Keratinocyte (primary cell): ENCODE measurements around the gene PIWIL1.

ENCODE experiments used
- EZH2 ChIP-seq: IDR thresholded peaks from one replicate; pipeline ENCODE4 v1.6.1; 2012; ENCODE audit warnings: inconsistent platforms, mild to moderate bottlenecking, low read length, moderate library complexity
- TF ChIP-seq, protein P1 (sequence below), 3 experiments: IDR thresholded peaks in 1 of 3; conservative IDR thresholded peaks in 1 of 3; optimal IDR thresholded peaks in 1 of 3; 2 replicates in 2 of 3; 3 replicates in 1 of 3; pipeline versions ENCODE3 to v1.5.1; 2011; ENCODE audit warnings: low read length in 3 of 3, mild to moderate bottlenecking in 3 of 3, moderate library complexity in 2 of 3, control low read depth in 1 of 3, inconsistent platforms in 1 of 3; ENCODE audit not compliant: insufficient read depth in 2 of 3; ENCODE audit errors: extremely low read depth in 1 of 3

- TF ChIP-seq, protein P1, sequence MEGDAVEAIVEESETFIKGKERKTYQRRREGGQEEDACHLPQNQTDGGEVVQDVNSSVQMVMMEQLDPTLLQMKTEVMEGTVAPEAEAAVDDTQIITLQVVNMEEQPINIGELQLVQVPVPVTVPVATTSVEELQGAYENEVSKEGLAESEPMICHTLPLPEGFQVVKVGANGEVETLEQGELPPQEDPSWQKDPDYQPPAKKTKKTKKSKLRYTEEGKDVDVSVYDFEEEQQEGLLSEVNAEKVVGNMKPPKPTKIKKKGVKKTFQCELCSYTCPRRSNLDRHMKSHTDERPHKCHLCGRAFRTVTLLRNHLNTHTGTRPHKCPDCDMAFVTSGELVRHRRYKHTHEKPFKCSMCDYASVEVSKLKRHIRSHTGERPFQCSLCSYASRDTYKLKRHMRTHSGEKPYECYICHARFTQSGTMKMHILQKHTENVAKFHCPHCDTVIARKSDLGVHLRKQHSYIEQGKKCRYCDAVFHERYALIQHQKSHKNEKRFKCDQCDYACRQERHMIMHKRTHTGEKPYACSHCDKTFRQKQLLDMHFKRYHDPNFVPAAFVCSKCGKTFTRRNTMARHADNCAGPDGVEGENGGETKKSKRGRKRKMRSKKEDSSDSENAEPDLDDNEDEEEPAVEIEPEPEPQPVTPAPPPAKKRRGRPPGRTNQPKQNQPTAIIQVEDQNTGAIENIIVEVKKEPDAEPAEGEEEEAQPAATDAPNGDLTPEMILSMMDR (optimal IDR thresholded peaks at IDR 0.05 in 1 of 3, IDR thresholded peaks at IDR 0.05 in 1 of 3, conservative IDR thresholded peaks at IDR 0.05 in 1 of 3; ENCODE audit: extremely low read depth in 1 of 3, insufficient read depth in 2 of 3, low read length in 3 of 3): no peak
- TF ChIP-seq EZH2: no peak
Measured at GRCh38 chr12:130347588-130347987, 9.9 kb downstream of the PIWIL1 start.
